Measurements from ENCODE around the gene KRT81.

DNA sequence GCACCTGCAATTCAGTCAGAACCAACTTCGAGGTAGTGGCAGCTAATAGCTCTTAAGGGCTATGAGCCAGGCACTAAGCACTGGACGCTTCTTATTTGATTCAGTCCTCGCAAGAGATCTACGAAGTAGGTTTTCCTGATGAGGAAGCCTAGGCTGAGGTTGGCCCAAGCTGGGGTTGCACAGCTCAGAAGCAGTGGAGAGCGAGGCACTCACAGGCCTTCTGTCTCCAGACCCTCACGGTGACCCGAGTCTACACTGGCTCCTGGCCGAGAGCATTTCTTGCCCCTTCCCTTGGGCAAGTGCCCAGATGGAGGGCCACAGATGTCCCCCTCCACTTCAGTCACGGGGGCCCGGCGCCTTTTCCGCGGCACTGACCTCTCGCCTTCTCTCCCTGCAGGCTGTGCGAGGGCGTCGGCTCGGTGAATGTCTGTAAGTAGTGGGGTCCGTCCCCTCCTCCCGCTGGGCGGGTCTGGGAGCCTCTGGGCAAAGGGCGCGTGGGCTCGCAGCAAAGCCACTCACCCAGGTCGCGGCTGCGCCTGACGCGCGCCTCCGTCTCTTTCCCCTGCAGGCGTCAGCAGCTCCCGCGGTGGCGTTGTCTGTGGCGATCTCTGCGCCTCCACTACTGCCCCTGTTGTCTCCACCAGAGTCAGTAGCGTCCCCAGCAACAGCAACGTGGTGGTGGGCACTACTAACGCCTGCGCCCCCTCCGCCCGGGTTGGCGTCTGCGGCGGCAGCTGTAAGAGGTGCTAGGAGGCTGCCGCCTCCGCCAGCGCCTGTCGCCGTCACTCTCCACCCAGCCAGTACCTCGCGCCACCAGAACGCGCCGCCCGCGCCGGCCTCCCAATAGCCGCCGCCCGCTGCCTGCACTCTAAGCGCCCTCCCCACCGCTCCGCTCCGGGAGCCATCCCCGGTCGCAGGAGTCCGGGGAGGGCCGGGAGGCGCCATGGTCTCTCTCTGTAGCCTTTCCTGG, 16.8 kb upstream of the KRT81 start:
- TF ChIP-seq, protein P1, sequence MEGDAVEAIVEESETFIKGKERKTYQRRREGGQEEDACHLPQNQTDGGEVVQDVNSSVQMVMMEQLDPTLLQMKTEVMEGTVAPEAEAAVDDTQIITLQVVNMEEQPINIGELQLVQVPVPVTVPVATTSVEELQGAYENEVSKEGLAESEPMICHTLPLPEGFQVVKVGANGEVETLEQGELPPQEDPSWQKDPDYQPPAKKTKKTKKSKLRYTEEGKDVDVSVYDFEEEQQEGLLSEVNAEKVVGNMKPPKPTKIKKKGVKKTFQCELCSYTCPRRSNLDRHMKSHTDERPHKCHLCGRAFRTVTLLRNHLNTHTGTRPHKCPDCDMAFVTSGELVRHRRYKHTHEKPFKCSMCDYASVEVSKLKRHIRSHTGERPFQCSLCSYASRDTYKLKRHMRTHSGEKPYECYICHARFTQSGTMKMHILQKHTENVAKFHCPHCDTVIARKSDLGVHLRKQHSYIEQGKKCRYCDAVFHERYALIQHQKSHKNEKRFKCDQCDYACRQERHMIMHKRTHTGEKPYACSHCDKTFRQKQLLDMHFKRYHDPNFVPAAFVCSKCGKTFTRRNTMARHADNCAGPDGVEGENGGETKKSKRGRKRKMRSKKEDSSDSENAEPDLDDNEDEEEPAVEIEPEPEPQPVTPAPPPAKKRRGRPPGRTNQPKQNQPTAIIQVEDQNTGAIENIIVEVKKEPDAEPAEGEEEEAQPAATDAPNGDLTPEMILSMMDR (IDR thresholded peaks at IDR 0.05 in 4 of 5, conservative IDR thresholded peaks at IDR 0.05 in 1 of 5), result peak in 4 of 5 experiments; percentile 24 to 51 (median 33)
- peak in 1 of 2 donors; percentile 33 for TF ChIP-seq POLR2A (IDR thresholded peaks at IDR 0.05)
